Measurements from ENCODE around the gene TMEM150B. TPM values are rescaled to one million over a fixed set of nuclear protein-coding genes. Genes with fewer than 3 reads are reported as not detected.

The TMEM150B gene
- total and polyA plus RNA-seq, 12 donors, result 0.11 to 20.8 (median 5.4) TPM

DNA sequence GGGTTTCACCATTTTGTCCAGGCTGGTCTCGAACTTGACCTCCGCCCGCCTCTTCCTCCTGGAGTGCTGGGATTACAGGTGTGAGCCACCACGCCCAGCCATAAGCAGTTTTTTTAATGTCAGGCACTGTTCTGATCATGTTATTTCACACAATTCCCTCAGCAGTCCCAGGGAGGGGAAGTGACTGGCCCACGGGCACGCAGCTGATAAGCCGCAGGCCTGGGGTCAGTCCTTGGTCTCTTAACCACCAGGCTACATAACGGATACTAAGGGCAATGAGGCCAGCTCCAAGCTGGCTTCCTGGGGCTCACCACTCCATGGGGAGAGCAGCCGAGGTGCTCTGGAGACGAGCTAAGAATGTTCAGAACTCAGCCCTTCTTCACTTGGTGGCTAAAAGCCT lies 27.9 kb downstream of the TMEM150B start:
- no peaks in the 10 kb centered on the region for H3K36me3 ChIP-seq (replicated peaks in 1 of 2)
- TF ChIP-seq, protein P1, sequence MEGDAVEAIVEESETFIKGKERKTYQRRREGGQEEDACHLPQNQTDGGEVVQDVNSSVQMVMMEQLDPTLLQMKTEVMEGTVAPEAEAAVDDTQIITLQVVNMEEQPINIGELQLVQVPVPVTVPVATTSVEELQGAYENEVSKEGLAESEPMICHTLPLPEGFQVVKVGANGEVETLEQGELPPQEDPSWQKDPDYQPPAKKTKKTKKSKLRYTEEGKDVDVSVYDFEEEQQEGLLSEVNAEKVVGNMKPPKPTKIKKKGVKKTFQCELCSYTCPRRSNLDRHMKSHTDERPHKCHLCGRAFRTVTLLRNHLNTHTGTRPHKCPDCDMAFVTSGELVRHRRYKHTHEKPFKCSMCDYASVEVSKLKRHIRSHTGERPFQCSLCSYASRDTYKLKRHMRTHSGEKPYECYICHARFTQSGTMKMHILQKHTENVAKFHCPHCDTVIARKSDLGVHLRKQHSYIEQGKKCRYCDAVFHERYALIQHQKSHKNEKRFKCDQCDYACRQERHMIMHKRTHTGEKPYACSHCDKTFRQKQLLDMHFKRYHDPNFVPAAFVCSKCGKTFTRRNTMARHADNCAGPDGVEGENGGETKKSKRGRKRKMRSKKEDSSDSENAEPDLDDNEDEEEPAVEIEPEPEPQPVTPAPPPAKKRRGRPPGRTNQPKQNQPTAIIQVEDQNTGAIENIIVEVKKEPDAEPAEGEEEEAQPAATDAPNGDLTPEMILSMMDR (IDR thresholded peaks at IDR 0.05), result no peak
- no peak for TF ChIP-seq POLR2A (IDR thresholded peaks at IDR 0.05)
- no peaks in the 10 kb centered on the region for H3K27me3 ChIP-seq
- no peak for DNase-seq
- WGBS, 4 donors, result 85 to 93% (median 92%) methylated on average over 8 to 10 of the region's 10 CpGs
- no peaks in the 10 kb centered on the region for H3K9me3 ChIP-seq (replicated peaks in 1 of 3)
- peaks cover 0 to 9% of the 10 kb centered on the region in 2 donors for H3K4me1 ChIP-seq (replicated peaks in 1 of 2)
- intact Hi-C loops (cut with DNase I), result loop anchor here in 1 of 2 donors (10.0 kb wide), 1 partner anchor 118 kb away; no protein-coding TSS in a partner anchor
- no peak overlapping the region for H3K27ac ChIP-seq
- H3K4me3 ChIP-seq, result no peak overlapping the region

DNA sequence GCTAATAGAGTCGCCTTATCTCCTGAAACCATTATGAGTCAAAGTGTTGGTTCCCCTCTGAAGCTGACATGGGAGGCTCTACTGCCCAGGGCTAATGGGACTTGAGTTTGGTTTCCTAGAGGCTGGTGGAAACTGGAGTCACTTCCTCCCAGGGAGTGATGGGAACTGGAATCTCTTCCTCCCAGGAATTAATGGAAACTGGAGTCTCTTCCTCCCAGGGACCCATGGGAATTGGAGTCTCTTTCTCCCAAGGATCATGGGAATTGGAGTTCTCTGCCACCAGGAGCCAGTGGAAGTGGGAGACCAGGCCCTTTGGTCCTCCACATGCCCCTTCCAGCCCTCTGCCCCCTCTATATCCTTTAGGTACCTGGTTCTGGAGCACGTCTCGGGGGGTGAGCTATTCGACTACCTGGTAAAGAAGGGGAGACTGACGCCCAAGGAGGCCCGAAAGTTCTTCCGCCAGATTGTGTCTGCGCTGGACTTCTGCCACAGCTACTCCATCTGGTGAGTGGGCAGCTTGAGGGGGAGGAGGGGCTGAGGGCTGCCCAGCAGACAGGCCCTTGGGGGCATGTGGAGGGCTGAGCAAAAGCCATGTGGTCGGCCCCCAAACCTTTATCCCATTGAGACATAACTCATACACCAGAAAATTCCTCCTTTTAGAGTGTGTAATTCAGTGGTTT lies 35.9 kb downstream of the TMEM150B start:
- WGBS, 4 donors, result 94 to 98% (median 95%) methylated on average over 9 of the region's 9 CpGs
- no peaks in the 10 kb centered on the region for H3K27me3 ChIP-seq
- no peak for DNase-seq
- no peak overlapping the region for H3K27ac ChIP-seq
- H3K36me3 ChIP-seq (replicated peaks in 1 of 2), result no peaks in the 10 kb centered on the region
- no peak overlapping the region for H3K4me3 ChIP-seq
- TF ChIP-seq POLR2A (IDR thresholded peaks at IDR 0.05), result no peak
- TF ChIP-seq, protein P1 (IDR thresholded peaks at IDR 0.05), result no peak
- H3K4me1 ChIP-seq (replicated peaks in 1 of 2), result peaks cover 0 to 3% of the 10 kb centered on the region in 2 donors
- intact Hi-C loops (cut with DNase I), result no loop called here
- H3K9me3 ChIP-seq (replicated peaks in 1 of 3), result no peaks in the 10 kb centered on the region

DNA sequence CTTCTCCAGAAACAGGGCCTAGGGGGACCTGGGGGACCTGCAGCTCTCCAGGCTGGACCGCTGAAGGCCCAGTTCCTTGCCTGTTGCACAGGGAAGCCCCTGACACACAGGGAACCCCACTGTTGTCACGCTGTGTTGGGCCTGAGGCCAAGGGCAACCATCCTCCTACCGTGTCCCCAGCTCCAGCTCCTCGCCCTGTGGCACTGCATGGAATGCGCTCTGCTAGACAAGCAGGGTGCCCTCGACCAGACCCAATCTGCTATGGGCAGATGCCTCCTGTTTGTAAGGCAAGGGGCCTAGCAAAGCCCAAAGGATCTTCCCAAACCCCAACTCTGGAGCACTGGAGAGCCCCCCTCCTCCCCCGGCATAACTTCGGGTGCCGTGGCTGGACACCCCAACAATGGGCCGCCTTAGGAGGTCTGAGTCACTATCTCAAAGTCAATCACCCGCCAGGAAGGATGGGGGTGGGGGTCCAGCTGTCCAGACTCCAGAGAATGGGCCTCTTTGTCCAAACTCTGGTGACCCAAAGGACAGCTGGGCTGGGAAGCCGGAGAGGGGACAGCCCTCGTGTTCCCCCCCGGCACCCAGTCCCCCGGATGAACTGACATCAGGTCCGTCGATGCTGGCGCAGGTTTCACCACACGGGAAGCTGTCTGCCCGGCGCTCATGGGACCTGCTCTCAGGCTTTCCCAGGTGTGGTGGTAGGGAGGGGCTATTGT lies 37.6 kb downstream of the TMEM150B start:
- no peaks in the 10 kb centered on the region for H3K9me3 ChIP-seq (replicated peaks in 1 of 3)
- H3K4me3 ChIP-seq, result no peak overlapping the region
- WGBS, 4 donors, result 91 to 97% (median 93%) methylated on average over 7 to 21 of the region's 21 CpGs
- H3K4me1 ChIP-seq (replicated peaks in 1 of 2), result peaks cover 0 to 3% of the 10 kb centered on the region in 2 donors
- H3K27ac ChIP-seq, result no peak overlapping the region
- no peak for DNase-seq
- no peaks in the 10 kb centered on the region for H3K27me3 ChIP-seq
- intact Hi-C loops (cut with DNase I), result no loop called here
- no peaks in the 10 kb centered on the region for H3K36me3 ChIP-seq (replicated peaks in 1 of 2)
- TF ChIP-seq POLR2A (IDR thresholded peaks at IDR 0.05), result no peak
- TF ChIP-seq, protein P1 (IDR thresholded peaks at IDR 0.05), result no peak

DNA sequence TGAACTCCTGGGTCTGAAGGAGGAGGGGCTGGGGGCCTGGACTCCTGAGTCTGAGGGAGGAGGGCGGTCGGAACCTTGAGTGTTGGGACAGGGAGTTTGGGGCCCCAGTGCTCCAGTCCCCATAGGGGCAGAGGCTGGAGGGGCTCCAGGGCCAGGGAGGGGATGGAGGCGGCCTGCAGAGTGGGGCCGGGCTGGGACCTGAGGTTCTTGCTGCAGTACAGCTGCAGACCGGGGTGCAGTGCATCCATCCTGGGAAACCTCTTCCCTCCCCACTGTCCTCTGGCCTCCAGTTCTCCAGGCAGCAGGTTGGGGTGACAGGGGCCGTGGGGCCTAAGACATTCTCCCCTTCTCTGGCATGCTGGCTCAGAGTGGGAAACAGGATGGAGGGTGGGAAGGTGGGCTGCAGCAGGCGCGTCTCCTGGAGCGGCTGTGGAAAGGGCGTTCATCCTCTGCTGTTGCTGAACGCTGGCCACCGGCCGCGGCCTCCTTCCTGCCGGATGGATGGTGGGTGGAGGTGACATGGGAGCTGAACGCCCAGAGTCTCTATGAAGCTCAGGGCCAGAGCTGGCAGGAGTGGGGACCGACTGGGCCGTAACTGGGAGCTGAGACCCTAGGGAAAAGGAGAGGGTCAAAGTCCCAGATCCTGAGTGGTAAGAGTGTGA lies 39.8 kb downstream of the TMEM150B start:
- no peaks in the 10 kb centered on the region for H3K36me3 ChIP-seq (replicated peaks in 1 of 2)
- TF ChIP-seq POLR2A (IDR thresholded peaks at IDR 0.05), result no peak
- TF ChIP-seq, protein P1 (IDR thresholded peaks at IDR 0.05), result no peak
- intact Hi-C loops (cut with DNase I), result no loop called here
- peaks cover 0 to 5% of the 10 kb centered on the region in 2 donors for H3K4me1 ChIP-seq (replicated peaks in 1 of 2)
- peak overlapping the region in 1 of 5 donors; percentile 17 for H3K27ac ChIP-seq
- no peaks in the 10 kb centered on the region for H3K27me3 ChIP-seq
- H3K9me3 ChIP-seq (replicated peaks in 1 of 3), result no peaks in the 10 kb centered on the region
- no peak for DNase-seq
- H3K4me3 ChIP-seq, result no peak overlapping the region
- WGBS, 4 donors, result 47 to 55% (median 50%) methylated on average over 7 to 18 of the region's 18 CpGs

Data from adrenal gland (tissue), 12 donors.